ENCODE data around the gene BIN1. TPM values are rescaled to one million over a fixed set of nuclear protein-coding genes. Genes with fewer than 3 reads are reported as not detected.

Gene BIN1
- total and polyA plus RNA-seq, 2 of the 4 experiments (the other 2 are of a cell fraction), result 18.1 to 25.7 TPM

GRCh38 chr2:127008265-127009015, 98.5 kb downstream of the BIN1 start:
- ATAC-seq (ENCODE audit: low read depth), result no peak
- no peak overlapping the region for H2BK120ac ChIP-seq (ENCODE audit: low read depth, low read length)
- H3K4ac ChIP-seq (ENCODE audit: low read depth, low read length), result no peak overlapping the region
- H3K14ac ChIP-seq (replicated peaks; ENCODE audit: low read depth, low read length), result no peak overlapping the region
- dilution Hi-C loops (cut with HindIII; ENCODE audit: low sequenced_read_pairs, unreplicated experiment) (no loop called here), in situ Hi-C loops (cut with MboI; ENCODE audit: low sequenced_read_pairs) (no loop called here), intact Hi-C loops (cut with micrococcal nuclease) (no loop called here)
- no peak overlapping the region for H2BK20ac ChIP-seq (ENCODE audit: low read depth, low read length)
- H3K4me2 ChIP-seq (ENCODE audit: low read depth, low read length), result no peak overlapping the region
- H3K27ac ChIP-seq (ENCODE audit: insufficient read depth, low read length), result no peak overlapping the region
- H3K79me1 ChIP-seq (ENCODE audit: low read depth in 1 of 2, low read length in 2 of 2), result no peaks in the 10 kb centered on the region
- no peak overlapping the region for H2BK15ac ChIP-seq (ENCODE audit: low read depth, low read length)
- H3K9ac ChIP-seq (ENCODE audit: low read depth, low read length), result no peak overlapping the region
- no peaks in the 10 kb centered on the region for H3K9me3 ChIP-seq (ENCODE audit: control insufficient read depth, insufficient read depth, low read length)
- BruUV-seq (replicated peaks), result no TSS peak
- TF ChIP-seq SMC3 (IDR thresholded peaks at IDR 0.05; ENCODE audit: low read depth, low read length) (no peak), ELK1 (IDR thresholded peaks at IDR 0.05; ENCODE audit: borderline replicate concordance, low read depth, low read length) (no peak), CHD1 (IDR thresholded peaks at IDR 0.05; ENCODE audit: low read depth, low read length) (no peak), MAFK (IDR thresholded peaks at IDR 0.05; ENCODE audit: low read depth, low read length) (no peak), BHLHE40 (IDR thresholded peaks at IDR 0.05; ENCODE audit: low read depth, low read length) (no peak), NFE2L2 (IDR thresholded peaks at IDR 0.05; ENCODE audit: low read depth, low read length) (no peak), RAD21 (IDR thresholded peaks at IDR 0.05; ENCODE audit: low read length) (no peak), CEBPB (IDR thresholded peaks at IDR 0.05; ENCODE audit: low read depth, low read length) (no peak), RFX5 (IDR thresholded peaks at IDR 0.05; ENCODE audit: low read depth, low read length) (no peak), MXI1 (IDR thresholded peaks at IDR 0.05; ENCODE audit: borderline replicate concordance, low read depth, low read length) (no peak), FOS (IDR thresholded peaks at IDR 0.05; ENCODE audit: low read depth, low read length) (no peak), USF2 (IDR thresholded peaks at IDR 0.05; ENCODE audit: low read depth, low read length) (no peak), MAZ (IDR thresholded peaks at IDR 0.05; ENCODE audit: borderline replicate concordance, low read depth, low read length) (no peak), CTCF (conservative IDR thresholded peaks at IDR 0.05; ENCODE audit: low read depth, low read length) (no peak), RCOR1 (IDR thresholded peaks at IDR 0.05; ENCODE audit: insufficient replicate concordance, low read length) (no peak), POLR2A (IDR thresholded peaks at IDR 0.05; ENCODE audit: low read depth, low read length) (no peak)
- H4K5ac ChIP-seq (ENCODE audit: low read depth, low read length), result no peak overlapping the region
- ChIA-PET CTCF (no interaction called here), POLR2A (ENCODE audit: unreplicated experiment) (no interaction called here)
- no peak overlapping the region for H4K91ac ChIP-seq (ENCODE audit: insufficient read depth, low read depth, low read length)
- no peak for DNase-seq
- H3K27me3 ChIP-seq (ENCODE audit: control insufficient read depth, insufficient read depth, low read length), result peaks cover 6% of the 10 kb centered on the region
- peaks cover 2% of the 10 kb centered on the region for H3K4me1 ChIP-seq (ENCODE audit: control insufficient read depth, insufficient read depth, low read length)
- no peak overlapping the region for H4K8ac ChIP-seq (ENCODE audit: low read depth in 2 of 2, low read length in 2 of 2)
- H3K56ac ChIP-seq (ENCODE audit: extremely low read depth, insufficient read depth, low read length), result no peak overlapping the region
- no peak overlapping the region for H2AK9ac ChIP-seq (replicated peaks; ENCODE audit: low read depth, low read length, poor library complexity)
- H2BK5ac ChIP-seq (ENCODE audit: low read depth, low read length, poor library complexity, severe bottlenecking), result no peak overlapping the region
- H3K18ac ChIP-seq (ENCODE audit: low read depth, low read length), result no peak overlapping the region
- no peak overlapping the region for H2AK5ac ChIP-seq (ENCODE audit: low read depth, low read length)
- no peak overlapping the region for H3K23ac ChIP-seq (ENCODE audit: low read depth, low read length)
- no peak overlapping the region for H2AFZ ChIP-seq (replicated peaks; ENCODE audit: low read length, poor library complexity)
- H3K36me3 ChIP-seq (ENCODE audit: control insufficient read depth, insufficient read depth, low read length), result no peaks in the 10 kb centered on the region
- no peaks in the 10 kb centered on the region for H3K9me1 ChIP-seq (ENCODE audit: insufficient read depth, low read length)
- no peak overlapping the region for H3K4me3 ChIP-seq (ENCODE audit: insufficient read depth, low read depth, low read length)
- H4K20me1 ChIP-seq (ENCODE audit: insufficient read depth, low read length), result no peaks in the 10 kb centered on the region
- no CpG with 5 or more reads among the region's 5 CpGs for WGBS, 2 experiments (ENCODE audit: extremely low coverage in 2 of 2, insufficient read length in 1 of 2)

Data from IMR-90 (cell line).